ENCODE measurements around the gene KCNQ4. TPM values are rescaled to one million over a fixed set of nuclear protein-coding genes. Genes with fewer than 3 reads are reported as not detected.

Gene KCNQ4
- total RNA-seq, 1 experiment from 2014 or later, result 2.3 TPM

DNA sequence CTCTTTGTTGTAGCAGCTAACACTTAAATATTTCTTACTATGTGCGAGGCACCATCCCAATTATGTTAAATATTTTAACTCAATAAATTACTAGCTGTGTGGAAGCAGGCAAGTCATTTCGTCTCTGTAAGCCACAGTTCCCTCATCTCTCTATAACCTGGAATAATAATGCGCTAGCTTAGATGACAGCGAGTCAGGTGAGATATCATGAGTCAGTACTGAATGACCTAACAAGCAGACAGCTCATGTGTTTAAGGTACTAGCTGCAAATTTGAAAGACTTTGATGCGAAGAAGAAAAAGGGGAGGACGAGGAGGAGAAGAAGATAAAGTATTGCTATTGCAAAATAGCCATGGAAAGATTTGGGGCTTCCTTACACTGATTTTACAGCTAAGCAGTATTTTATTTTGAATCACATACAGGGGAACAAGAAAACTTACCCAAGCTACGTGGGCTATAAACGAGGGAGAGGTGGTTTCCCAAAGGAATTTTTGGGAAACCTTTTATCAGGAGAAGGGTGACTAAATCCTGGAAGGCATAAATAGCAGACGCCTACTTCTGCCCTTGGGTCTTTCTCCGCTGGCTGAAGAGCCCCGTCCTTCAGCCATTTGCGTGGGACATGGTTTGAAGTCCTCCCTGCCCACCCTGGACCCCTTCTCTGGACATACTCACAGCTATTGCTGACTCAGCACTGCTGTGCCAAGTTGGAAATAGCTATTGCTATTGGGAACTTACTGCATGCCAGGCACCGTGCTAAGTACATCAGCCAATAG, 69.7 kb downstream of the KCNQ4 start:
- H2AFZ ChIP-seq (ENCODE audit: low read length), result no peak overlapping the region
- H3K4me3 ChIP-seq (ENCODE audit: low read length), result no peak overlapping the region
- H3K9me3 ChIP-seq (ENCODE audit: low read length), result no peaks in the 10 kb centered on the region
- no peaks in the 10 kb centered on the region for H3K27me3 ChIP-seq (ENCODE audit: low read length)
- H3K79me2 ChIP-seq (ENCODE audit: low read length), result no peaks in the 10 kb centered on the region
- H3K9ac ChIP-seq (ENCODE audit: low read length), result no peak overlapping the region
- no peak overlapping the region for H3K27ac ChIP-seq (ENCODE audit: low read length)
- H3K4me1 ChIP-seq (ENCODE audit: low read length), result peaks cover 17% of the 10 kb centered on the region
- DNase-seq, result no peak
- H4K20me1 ChIP-seq (ENCODE audit: insufficient read depth, low read depth, low read length), result no peaks in the 10 kb centered on the region
- no peak overlapping the region for H3K4me2 ChIP-seq (ENCODE audit: low read depth, low read length, poor library complexity, severe bottlenecking)
- H3K9me2 ChIP-seq (replicated peaks; ENCODE audit: insufficient read depth, low read length), result no peaks in the 10 kb centered on the region
- no peaks in the 10 kb centered on the region for H3K36me3 ChIP-seq (ENCODE audit: insufficient read depth, low read length)

DNA sequence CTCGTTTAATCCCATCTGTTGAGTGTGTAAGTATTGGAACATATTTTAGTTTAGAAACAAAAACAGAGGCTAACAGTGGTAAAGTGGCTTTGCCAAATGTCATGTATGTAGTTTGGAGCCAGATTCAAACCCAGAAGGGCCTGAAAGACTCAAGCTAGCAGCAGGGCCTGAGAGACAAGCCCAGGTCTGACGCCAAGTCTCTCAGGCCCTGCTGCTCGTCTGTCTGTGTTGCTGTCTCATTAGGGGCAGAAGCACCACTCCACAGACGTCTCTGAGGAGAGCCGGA, 70.2 kb downstream of the KCNQ4 start:
- DNase-seq, result no peak
- H3K4me2 ChIP-seq (ENCODE audit: low read depth, low read length, poor library complexity, severe bottlenecking), result no peak overlapping the region
- no peaks in the 10 kb centered on the region for H4K20me1 ChIP-seq (ENCODE audit: insufficient read depth, low read depth, low read length)
- no peak overlapping the region for H3K4me3 ChIP-seq (ENCODE audit: low read length)
- no peaks in the 10 kb centered on the region for H3K79me2 ChIP-seq (ENCODE audit: low read length)
- H3K9me3 ChIP-seq (ENCODE audit: low read length), result no peaks in the 10 kb centered on the region
- no peaks in the 10 kb centered on the region for H3K27me3 ChIP-seq (ENCODE audit: low read length)
- no peak overlapping the region for H2AFZ ChIP-seq (ENCODE audit: low read length)
- no peaks in the 10 kb centered on the region for H3K36me3 ChIP-seq (ENCODE audit: insufficient read depth, low read length)
- H3K9ac ChIP-seq (ENCODE audit: low read length), result no peak overlapping the region
- H3K4me1 ChIP-seq (ENCODE audit: low read length), result peaks cover 12% of the 10 kb centered on the region
- H3K27ac ChIP-seq (ENCODE audit: low read length), result no peak overlapping the region
- H3K9me2 ChIP-seq (replicated peaks; ENCODE audit: insufficient read depth, low read length), result no peaks in the 10 kb centered on the region

- Histone ChIP-seq H3K79me2 (ENCODE audit: low read length) (no peaks in the 10 kb centered on the region), H3K9me3 (ENCODE audit: low read length) (no peaks in the 10 kb centered on the region), H3K27me3 (ENCODE audit: low read length) (no peaks in the 10 kb centered on the region), H3K4me1 (ENCODE audit: low read length) (no peaks in the 10 kb centered on the region), H3K9me2 (replicated peaks; ENCODE audit: insufficient read depth, low read length) (no peaks in the 10 kb centered on the region), H3K4me2 (ENCODE audit: low read depth, low read length, poor library complexity, severe bottlenecking) (no peak overlapping the region), H2AFZ (ENCODE audit: low read length) (no peak overlapping the region), H4K20me1 (ENCODE audit: insufficient read depth, low read depth, low read length) (no peaks in the 10 kb centered on the region), H3K27ac (ENCODE audit: low read length) (no peak overlapping the region), H3K9ac (ENCODE audit: low read length) (no peak overlapping the region), H3K4me3 (ENCODE audit: low read length) (no peak overlapping the region), H3K36me3 (ENCODE audit: insufficient read depth, low read length) (no peaks in the 10 kb centered on the region)
- peak; percentile 71 for DNase-seq
These were observed 71.9 kb downstream of the KCNQ4 start for GRCh38 chr1:40855513-40855912.

DNA sequence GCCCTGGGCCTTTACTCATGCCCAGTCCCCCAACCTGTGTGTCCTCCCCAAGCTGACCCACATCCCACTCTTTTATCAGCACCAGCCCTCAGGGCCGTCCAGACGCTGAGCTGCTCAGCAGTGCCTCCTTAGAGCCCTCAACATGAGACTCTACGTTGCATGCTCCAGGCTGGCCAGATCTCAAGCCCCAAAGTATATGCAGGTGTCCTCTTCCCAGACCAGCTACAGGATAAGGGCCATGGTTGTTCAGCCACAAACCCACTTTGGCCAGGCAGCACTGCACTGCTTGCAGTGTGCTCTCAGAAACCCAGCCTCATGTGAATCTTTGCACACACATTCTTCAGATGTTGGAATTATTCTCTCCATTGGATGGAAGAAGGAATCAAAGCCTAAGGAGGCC, 72.5 kb downstream of the KCNQ4 start:
- Histone ChIP-seq H3K27ac (ENCODE audit: low read length) (no peak overlapping the region), H3K4me1 (ENCODE audit: low read length) (no peaks in the 10 kb centered on the region), H3K79me2 (ENCODE audit: low read length) (no peaks in the 10 kb centered on the region), H3K9me3 (ENCODE audit: low read length) (no peaks in the 10 kb centered on the region), H3K9ac (ENCODE audit: low read length) (no peak overlapping the region), H3K27me3 (ENCODE audit: low read length) (no peaks in the 10 kb centered on the region), H3K9me2 (replicated peaks; ENCODE audit: insufficient read depth, low read length) (no peaks in the 10 kb centered on the region), H2AFZ (ENCODE audit: low read length) (no peak overlapping the region), H3K4me3 (ENCODE audit: low read length) (no peak overlapping the region), H3K36me3 (ENCODE audit: insufficient read depth, low read length) (no peaks in the 10 kb centered on the region), H4K20me1 (ENCODE audit: insufficient read depth, low read depth, low read length) (no peaks in the 10 kb centered on the region), H3K4me2 (ENCODE audit: low read depth, low read length, poor library complexity, severe bottlenecking) (no peak overlapping the region)
- DNase-seq, result no peak

DNA sequence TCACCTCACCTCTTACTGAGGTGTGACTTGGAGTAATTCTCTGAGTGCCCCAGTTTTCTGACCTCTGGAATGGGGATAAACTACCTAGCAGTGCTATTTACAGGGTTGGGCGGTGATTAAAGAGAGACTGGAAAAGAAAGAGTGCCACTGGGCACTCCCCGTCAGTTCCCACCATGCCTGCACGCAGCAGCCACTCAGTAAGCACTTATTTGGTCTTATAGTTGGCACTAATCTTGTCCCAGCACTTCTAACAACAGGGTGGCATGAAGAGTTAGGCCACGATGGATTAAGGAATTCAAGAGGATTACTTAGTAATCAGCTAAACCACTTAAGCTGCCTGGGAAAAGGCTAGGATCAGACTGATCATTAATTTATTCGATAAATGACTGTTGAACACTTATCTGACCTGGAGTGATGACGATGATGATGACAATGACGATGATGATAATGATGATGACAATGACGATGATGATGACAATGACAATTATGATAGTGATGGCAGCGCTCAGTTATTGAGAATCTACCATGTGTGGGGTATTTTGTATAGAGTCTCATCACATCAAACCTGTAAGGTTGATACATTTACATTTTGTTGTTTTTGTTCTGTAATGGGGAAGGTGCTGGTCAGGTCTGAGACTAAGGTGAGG, 73.2 kb downstream of the KCNQ4 start:
- Histone ChIP-seq H3K4me2 (ENCODE audit: low read depth, low read length, poor library complexity, severe bottlenecking) (no peak overlapping the region), H3K9me2 (replicated peaks; ENCODE audit: insufficient read depth, low read length) (no peaks in the 10 kb centered on the region), H3K4me1 (ENCODE audit: low read length) (no peaks in the 10 kb centered on the region), H3K9me3 (ENCODE audit: low read length) (no peaks in the 10 kb centered on the region), H3K27me3 (ENCODE audit: low read length) (no peaks in the 10 kb centered on the region), H3K79me2 (ENCODE audit: low read length) (no peaks in the 10 kb centered on the region), H3K9ac (ENCODE audit: low read length) (no peak overlapping the region), H3K27ac (ENCODE audit: low read length) (no peak overlapping the region), H4K20me1 (ENCODE audit: insufficient read depth, low read depth, low read length) (no peaks in the 10 kb centered on the region), H2AFZ (ENCODE audit: low read length) (no peak overlapping the region), H3K36me3 (ENCODE audit: insufficient read depth, low read length) (no peaks in the 10 kb centered on the region), H3K4me3 (ENCODE audit: low read length) (no peak overlapping the region)
- DNase-seq, result no peak

DNA sequence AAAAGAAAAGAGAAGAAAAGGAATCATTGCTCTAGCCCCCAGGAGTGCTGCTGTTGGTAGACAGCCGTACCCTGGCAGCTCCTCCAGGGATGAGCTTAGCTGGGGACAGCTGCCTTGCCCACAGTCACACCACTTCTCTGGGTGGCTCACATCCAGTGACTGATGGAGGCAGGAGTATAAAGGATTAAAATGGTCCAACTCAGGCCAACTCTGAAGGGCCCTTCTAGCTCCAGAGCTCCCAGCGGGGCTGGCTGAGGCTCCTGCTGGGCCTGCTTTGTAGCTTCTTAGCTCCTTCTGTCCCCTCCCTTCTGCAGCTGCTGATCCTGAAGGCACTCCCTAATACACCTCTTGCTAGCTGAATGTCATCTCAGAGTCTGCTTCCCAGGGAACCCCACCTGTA, 74.2 kb downstream of the KCNQ4 start:
- no peaks in the 10 kb centered on the region for H3K79me2 ChIP-seq (ENCODE audit: low read length)
- no peaks in the 10 kb centered on the region for H3K4me1 ChIP-seq (ENCODE audit: low read length)
- H3K27ac ChIP-seq (ENCODE audit: low read length), result no peak overlapping the region
- H4K20me1 ChIP-seq (ENCODE audit: insufficient read depth, low read depth, low read length), result no peaks in the 10 kb centered on the region
- no peaks in the 10 kb centered on the region for H3K9me3 ChIP-seq (ENCODE audit: low read length)
- no peak overlapping the region for H3K4me3 ChIP-seq (ENCODE audit: low read length)
- H3K27me3 ChIP-seq (ENCODE audit: low read length), result no peaks in the 10 kb centered on the region
- H3K9me2 ChIP-seq (replicated peaks; ENCODE audit: insufficient read depth, low read length), result no peaks in the 10 kb centered on the region
- DNase-seq, result no peak
- H3K4me2 ChIP-seq (ENCODE audit: low read depth, low read length, poor library complexity, severe bottlenecking), result no peak overlapping the region
- H2AFZ ChIP-seq (ENCODE audit: low read length), result no peak overlapping the region
- no peaks in the 10 kb centered on the region for H3K36me3 ChIP-seq (ENCODE audit: insufficient read depth, low read length)
- H3K9ac ChIP-seq (ENCODE audit: low read length), result no peak overlapping the region

GRCh38 chr1:40858856-40859416, 75.3 kb downstream of the KCNQ4 start:
- no peak overlapping the region for H3K9ac ChIP-seq (ENCODE audit: low read length)

DNA sequence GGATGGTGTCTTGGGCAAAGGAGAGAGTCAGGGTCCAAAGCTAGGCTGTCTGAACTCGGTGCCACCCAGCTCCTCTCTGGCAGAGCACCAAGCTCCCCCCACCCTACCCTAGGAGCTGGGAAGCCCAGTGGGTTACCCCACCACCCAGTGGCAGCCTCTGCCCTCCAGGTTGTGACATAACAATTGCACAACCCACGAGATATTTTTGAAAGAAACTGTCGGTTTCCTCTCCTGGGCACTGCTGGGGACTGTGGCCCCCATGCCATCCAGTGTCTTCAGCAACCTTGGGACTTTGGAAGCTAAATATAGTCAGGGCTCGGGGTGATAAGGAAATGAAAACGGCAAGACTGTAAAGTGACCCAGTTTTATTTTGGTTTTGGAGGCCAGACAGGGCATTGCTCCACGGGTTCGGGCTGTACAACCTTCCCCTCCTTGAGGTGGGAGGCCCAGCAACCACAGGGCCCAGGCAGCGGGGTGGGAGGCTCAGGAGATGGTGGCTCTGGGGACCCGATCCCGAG, 77.2 kb downstream of the KCNQ4 start:
- Histone ChIP-seq H3K4me2 (ENCODE audit: low read depth, low read length, poor library complexity, severe bottlenecking) (no peak overlapping the region), H3K4me3 (ENCODE audit: low read length) (no peak overlapping the region), H3K9ac (ENCODE audit: low read length) (no peak overlapping the region)

More at GRCh38 chr1:40858856-40859416, 75.3 kb downstream of the KCNQ4 start:
- Histone ChIP-seq H2AFZ (ENCODE audit: low read length) (no peak overlapping the region), H3K9me3 (ENCODE audit: low read length) (no peaks in the 10 kb centered on the region), H3K36me3 (ENCODE audit: insufficient read depth, low read length) (no peaks in the 10 kb centered on the region), H3K27me3 (ENCODE audit: low read length) (no peaks in the 10 kb centered on the region), H3K79me2 (ENCODE audit: low read length) (no peaks in the 10 kb centered on the region), H3K27ac (ENCODE audit: low read length) (no peak overlapping the region), H3K4me1 (ENCODE audit: low read length) (peaks cover 6% of the 10 kb centered on the region), H3K4me3 (ENCODE audit: low read length) (no peak overlapping the region), H3K4me2 (ENCODE audit: low read depth, low read length, poor library complexity, severe bottlenecking) (no peak overlapping the region), H4K20me1 (ENCODE audit: insufficient read depth, low read depth, low read length) (no peaks in the 10 kb centered on the region), H3K9me2 (replicated peaks; ENCODE audit: insufficient read depth, low read length) (no peaks in the 10 kb centered on the region)
- no peak for DNase-seq

More for the DNA sequence above, 77.2 kb downstream of the KCNQ4 start:
- no peak for DNase-seq
- no peaks in the 10 kb centered on the region for H3K9me2 ChIP-seq (replicated peaks; ENCODE audit: insufficient read depth, low read length)
- no peaks in the 10 kb centered on the region for H3K79me2 ChIP-seq (ENCODE audit: low read length)
- H3K27ac ChIP-seq (ENCODE audit: low read length), result no peak overlapping the region
- H3K27me3 ChIP-seq (ENCODE audit: low read length), result no peaks in the 10 kb centered on the region
- H2AFZ ChIP-seq (ENCODE audit: low read length), result no peak overlapping the region
- no peaks in the 10 kb centered on the region for H3K9me3 ChIP-seq (ENCODE audit: low read length)
- peaks cover 9% of the 10 kb centered on the region for H3K4me1 ChIP-seq (ENCODE audit: low read length)
- no peaks in the 10 kb centered on the region for H4K20me1 ChIP-seq (ENCODE audit: insufficient read depth, low read depth, low read length)
- H3K36me3 ChIP-seq (ENCODE audit: insufficient read depth, low read length), result no peaks in the 10 kb centered on the region

Data from Karpas-422 (cell line).